B cell (primary cell): ENCODE results near the gene APLF. TPM values are rescaled to one million over a fixed set of nuclear protein-coding genes. Genes with fewer than 3 reads are reported as not detected.

Experiments
- ATAC-seq: fragments of 200-7000 bp; cut with Tn5 transposase; one replicate; pipeline ENCODE4 v1.10.0; 2021; ENCODE audit warnings: low read depth, mild to moderate bottlenecking, moderate number of reproducible peaks, moderate library complexity
- CTCF ChIA-PET: fragments of 350-600 bp; sonication (Branson Sonifier 250); formaldehyde crosslinking; loops from one replicate; lab custom pipeline; 2021; ENCODE audit warnings: antibody characterized with exemption, inconsistent platforms; lab: Charles Lee
- POLR2A ChIA-PET: fragments of 350-600 bp; sonication (Branson Sonifier 250); formaldehyde crosslinking; loops from one replicate; lab custom pipeline; 2021; ENCODE audit warnings: antibody characterized with exemption; lab: Charles Lee
- DNase-seq: peaks from one replicate; pipeline ENCODE4 v3.0.0; 2013
- H2AFZ ChIP-seq: 2 replicates; pipeline ENCODE4 v1.6.1; 2012; ENCODE audit warnings: mild to moderate bottlenecking, low read depth, low read length; ENCODE audit not compliant: insufficient read depth, poor library complexity, severe bottlenecking
- H3K27ac ChIP-seq, 2 donors: 1 replicate in 1 of 2; 2 replicates in 1 of 2; pipeline ENCODE4 v1.5.1; 2012 to 2013; ENCODE audit warnings: low read length in 2 of 2, mild to moderate bottlenecking in 2 of 2, moderate library complexity in 1 of 2
- H3K27me3 ChIP-seq, 4 experiments: fragments of 200-600 bp in 1 of 4; sonication (generic) in 1 of 4; replicated peaks in 1 of 4; 1 replicate in 2 of 4; 2 replicates in 2 of 4; pipeline versions ENCODE4 v1.6.1 to v1.7.0; 2013 to 2016; ENCODE audit warnings: low read length in 3 of 4, mild to moderate bottlenecking in 2 of 4, mixed read lengths in 1 of 4, moderate library complexity in 1 of 4; ENCODE audit not compliant: insufficient read depth in 4 of 4, control insufficient read depth in 3 of 4; ENCODE audit errors: control extremely low read depth in 1 of 4
- H3K36me3 ChIP-seq, 2 experiments: replicated peaks in 1 of 2; 1 replicate in 1 of 2; 2 replicates in 1 of 2; pipeline versions ENCODE4 v1.6.1 to v1.7.1; 2013; ENCODE audit warnings: low read length in 1 of 2; ENCODE audit not compliant: insufficient read depth in 2 of 2, control insufficient read depth in 1 of 2; ENCODE audit errors: control extremely low read depth in 1 of 2, extremely low read depth in 1 of 2
- H3K4me1 ChIP-seq, 2 donors: fragments of 200-600 bp in 1 of 2; sonication (generic) in 1 of 2; 1 replicate in 1 of 2; 2 replicates in 1 of 2; pipeline versions ENCODE4 v1.5.1 to v1.6.1; 2013 to 2017; ENCODE audit warnings: low read length in 2 of 2; ENCODE audit not compliant: control insufficient read depth in 2 of 2, insufficient read depth in 2 of 2
- H3K4me2 ChIP-seq: replicated peaks from 2 replicates; pipeline ENCODE3; 2012; ENCODE audit warnings: mild to moderate bottlenecking, low read depth, low read length; ENCODE audit not compliant: poor library complexity, severe bottlenecking
- H3K4me3 ChIP-seq, 5 experiments: fragments of 200-600 bp in 1 of 5; sonication (generic) in 1 of 5; 1 replicate in 3 of 5; 2 replicates in 2 of 5; pipeline versions ENCODE4 v1.5.1 to v1.7.0; 2011 to 2016; ENCODE audit warnings: low read length in 4 of 5, mild to moderate bottlenecking in 4 of 5, low read depth in 2 of 5, control low read depth in 1 of 5, moderate library complexity in 1 of 5; ENCODE audit not compliant: insufficient read depth in 1 of 5; ENCODE audit errors: control extremely low read depth in 1 of 5, extremely low read depth in 1 of 5
- H3K79me2 ChIP-seq: fragments of 200-600 bp; sonication (generic); one replicate; pipeline ENCODE4 v1.6.0; 2016; ENCODE audit warnings: low read length; ENCODE audit not compliant: control insufficient read depth, insufficient read depth
- H3K9ac ChIP-seq: fragments of 200-600 bp; sonication (generic); 2 replicates; pipeline ENCODE4 v1.6.1; 2017; ENCODE audit warnings: mild to moderate bottlenecking, low read length, moderate library complexity
- H3K9me3 ChIP-seq, 3 donors: one replicate each; pipeline versions ENCODE4 v1.6.1 to v1.7.1; 2013; ENCODE audit warnings: low read length in 2 of 3; ENCODE audit not compliant: control insufficient read depth in 2 of 3, insufficient read depth in 1 of 3; ENCODE audit errors: control extremely low read depth in 1 of 3
- H4K20me1 ChIP-seq: 2 replicates; pipeline ENCODE4 v1.6.0; 2012; ENCODE audit warnings: mild to moderate bottlenecking, low read length; ENCODE audit not compliant: insufficient read depth, control insufficient read depth, poor library complexity, severe bottlenecking
- H3K27ac Mint-ChIP-seq: one replicate; pipeline ENCODE4 v1.8.0; 2021; ENCODE audit warnings: mixed read lengths
- H3K27me3 Mint-ChIP-seq: one replicate; pipeline ENCODE4 v1.8.0; 2021; ENCODE audit warnings: mixed read lengths
- H3K4me1 Mint-ChIP-seq: one replicate; pipeline ENCODE4 v1.8.0; 2021; ENCODE audit warnings: mixed read lengths
- H3K4me3 Mint-ChIP-seq: one replicate; pipeline ENCODE4 v1.8.0; 2021; ENCODE audit warnings: mixed read lengths
- H3K9me3 Mint-ChIP-seq: one replicate; pipeline ENCODE4 v1.8.0; 2022; ENCODE audit warnings: mixed read lengths; ENCODE audit not compliant: insufficient read depth
- EZH2 ChIP-seq: IDR thresholded peaks from 2 replicates; pipeline ENCODE4 v1.6.1; 2012; ENCODE audit warnings: borderline replicate concordance, low read depth, mild to moderate bottlenecking, moderate library complexity, low read length; ENCODE audit not compliant: insufficient read depth, poor library complexity, severe bottlenecking
- WGBS: methylation state at CpG from one replicate; pipeline ENCODE4 v1.1.5; 2013; ENCODE audit warnings: missing lambda C conversion rate; ENCODE audit not compliant: insufficient coverage; 5-methylcytosine and 5-hydroxymethylcytosine counted together
- intact Hi-C: fragments of 100-400 bp; cut with micrococcal nuclease; formaldehyde crosslinking; loops from one replicate; pipeline ENCODE4 v1.10.0; 2022
- polyA plus RNA-seq: library from polyadenylated mRNA; depleted of rRNA; stranded (reverse); fragments of >200 nt; gene quantifications from 2 replicates; pipeline ENCODE4 v1.2.3, GENCODE V29; 2012
- total RNA-seq, 2 donors: library from RNA; stranded (reverse); fragments of 120-200 nt in 1 of 2; gene quantifications; 1 replicate in 1 of 2; 2 replicates in 1 of 2; pipeline versions ENCODE4 v1.2.3 to v1.2.4, GENCODE V29; 2013 to 2022
- TF ChIP-seq, protein P1 (sequence below): fragments of 200-600 bp; IDR thresholded peaks from one replicate; pipeline ENCODE4 v1.8.0; 2022; ENCODE audit warnings: antibody characterized with exemption, mild to moderate bottlenecking

APLF gene
- total and polyA plus RNA-seq, 2 donors (not counting 1 experiment from before 2014, with no cell fraction given), result 1.3 to 6.3 TPM

DNA sequence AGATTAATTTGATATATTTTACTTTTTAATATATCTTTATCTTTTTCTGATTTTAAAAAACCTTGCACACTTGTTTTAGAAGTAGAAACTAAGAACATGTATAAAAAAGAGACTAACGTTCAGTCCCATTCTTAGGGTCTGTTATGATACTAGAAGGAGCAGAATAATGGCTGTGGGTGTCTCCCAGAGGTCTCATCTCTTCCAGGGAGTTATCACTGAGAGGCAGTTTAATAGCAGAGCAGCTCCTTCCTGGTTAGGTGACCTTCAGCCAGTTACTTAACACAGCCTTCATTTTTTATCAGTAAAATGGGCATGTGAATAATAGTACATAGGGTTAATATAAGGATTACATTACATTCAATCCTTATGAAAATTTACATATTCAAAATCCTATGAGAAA, 40.9 kb upstream of the APLF start:
- H3K36me3 ChIP-seq, result no peaks in the 10 kb centered on the region
- peaks cover 0 to under 1% (median 0%) of the 10 kb centered on the region in 3 donors for H3K9me3 ChIP-seq
- CTCF ChIA-PET, result interaction anchor here (1.3 to 5.7 kb wide), 4 partner anchors 10 to 65 kb away, joined by 4 to 39 read pairs (median 4); no protein-coding TSS in a partner anchor
- ATAC-seq (no peak), DNase-seq (no peak)
- H3K4me3 ChIP-seq, result no peak overlapping the region
- Mint-ChIP-seq H3K9me3 (no peaks in the 10 kb centered on the region), H3K4me3 (no peak overlapping the region), H3K4me1 (peaks cover 46% of the 10 kb centered on the region), H3K27me3 (no peaks in the 10 kb centered on the region), H3K27ac (no peak overlapping the region)
- no CpG with 5 or more reads among the region's 1 CpG for WGBS
- POLR2A ChIA-PET, result interaction anchor here (0.8 to 1.5 kb wide), 6 partner anchors 10 to 66 kb away, joined by 3 to 7 read pairs (median 4); no protein-coding TSS in a partner anchor
- no peaks in the 10 kb centered on the region for H3K27me3 ChIP-seq
- peak overlapping the region; percentile 72 to 74 for H3K27ac ChIP-seq
- no peaks in the 10 kb centered on the region for H4K20me1 ChIP-seq
- H3K79me2 ChIP-seq, result peaks cover 5% of the 10 kb centered on the region
- no peak overlapping the region for H2AFZ ChIP-seq
- peak overlapping the region; percentile 50 for H3K4me2 ChIP-seq
- TF ChIP-seq EZH2, result no peak
- TF ChIP-seq, protein P1, sequence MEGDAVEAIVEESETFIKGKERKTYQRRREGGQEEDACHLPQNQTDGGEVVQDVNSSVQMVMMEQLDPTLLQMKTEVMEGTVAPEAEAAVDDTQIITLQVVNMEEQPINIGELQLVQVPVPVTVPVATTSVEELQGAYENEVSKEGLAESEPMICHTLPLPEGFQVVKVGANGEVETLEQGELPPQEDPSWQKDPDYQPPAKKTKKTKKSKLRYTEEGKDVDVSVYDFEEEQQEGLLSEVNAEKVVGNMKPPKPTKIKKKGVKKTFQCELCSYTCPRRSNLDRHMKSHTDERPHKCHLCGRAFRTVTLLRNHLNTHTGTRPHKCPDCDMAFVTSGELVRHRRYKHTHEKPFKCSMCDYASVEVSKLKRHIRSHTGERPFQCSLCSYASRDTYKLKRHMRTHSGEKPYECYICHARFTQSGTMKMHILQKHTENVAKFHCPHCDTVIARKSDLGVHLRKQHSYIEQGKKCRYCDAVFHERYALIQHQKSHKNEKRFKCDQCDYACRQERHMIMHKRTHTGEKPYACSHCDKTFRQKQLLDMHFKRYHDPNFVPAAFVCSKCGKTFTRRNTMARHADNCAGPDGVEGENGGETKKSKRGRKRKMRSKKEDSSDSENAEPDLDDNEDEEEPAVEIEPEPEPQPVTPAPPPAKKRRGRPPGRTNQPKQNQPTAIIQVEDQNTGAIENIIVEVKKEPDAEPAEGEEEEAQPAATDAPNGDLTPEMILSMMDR, result no peak
- no peak overlapping the region for H3K9ac ChIP-seq
- H3K4me1 ChIP-seq, result peaks cover 61 to 62% of the 10 kb centered on the region in 2 donors
- intact Hi-C loops, result no loop called here

GRCh38 chr2:68426848-68427579, 40.4 kb upstream of the APLF start:
- H3K27ac Mint-ChIP-seq, result peak overlapping the region; percentile 91
- ATAC-seq (peak; percentile 25), DNase-seq (peak; percentile 57)
- H3K4me1 ChIP-seq, result peaks cover 61 to 62% of the 10 kb centered on the region in 2 donors
- H3K4me3 ChIP-seq, result peak overlapping the region in 1 of 5 experiments; percentile 35
- peak overlapping the region; percentile 11 for H2AFZ ChIP-seq
- H3K9me3 ChIP-seq, result peaks cover 0 to 6% (median 0%) of the 10 kb centered on the region in 3 donors
- H4K20me1 ChIP-seq, result no peaks in the 10 kb centered on the region
- H3K4me2 ChIP-seq, result peak overlapping the region; percentile 50
- peaks cover 5% of the 10 kb centered on the region for H3K79me2 ChIP-seq
- TF ChIP-seq, protein P1, result no peak
- H3K27ac ChIP-seq, result peak overlapping the region; percentile 72 to 74
- no peaks in the 10 kb centered on the region for H3K27me3 Mint-ChIP-seq
- H3K4me1 Mint-ChIP-seq, result peaks cover 40% of the 10 kb centered on the region
- peak overlapping the region; percentile 75 for H3K4me3 Mint-ChIP-seq
- no peaks in the 10 kb centered on the region for H3K27me3 ChIP-seq
- ChIA-PET POLR2A (interaction anchor here (0.8 to 1.5 kb wide), 6 partner anchors 9 to 66 kb away, joined by 3 to 7 read pairs (median 4); no protein-coding TSS in a partner anchor), CTCF (interaction anchor here (0.6 to 5.7 kb wide), 10 partner anchors 9 to 299 kb away, joined by 3 to 39 read pairs (median 4); no protein-coding TSS in a partner anchor)
- no peaks in the 10 kb centered on the region for H3K9me3 Mint-ChIP-seq
- H3K9ac ChIP-seq, result peak overlapping the region; percentile 18
- WGBS, result 68% methylated on average over 4 of the region's 10 CpGs
- H3K36me3 ChIP-seq, result no peaks in the 10 kb centered on the region
- intact Hi-C loops, result no loop called here
